NCI-H460 (cell line): ENCODE results near the gene SLC33A1. TPM values are rescaled to one million over a fixed set of nuclear protein-coding genes. Genes with fewer than 3 reads are reported as not detected.
"Not testable (repeated sequence)": the region's sequence is repeated elsewhere in the genome, so short reads cannot be mapped to it uniquely, and the experiment has no call there.

ENCODE experiments used
- DNase-seq: peaks from one replicate; pipeline ENCODE4 v3.0.0-alpha.2; 2016; ENCODE audit warnings: low read depth; ENCODE audit errors: extremely low read depth
- total RNA-seq: library from RNA; depleted of rRNA; stranded (reverse); fragments of >200 nt; shearing (Covaris generic); gene quantifications from 2 replicates; pipeline ENCODE4 v1.2.3, GENCODE V29; 2014

Gene SLC33A1
- total RNA-seq, 1 experiment from 2014 or later = 30.7 TPM

DNA sequence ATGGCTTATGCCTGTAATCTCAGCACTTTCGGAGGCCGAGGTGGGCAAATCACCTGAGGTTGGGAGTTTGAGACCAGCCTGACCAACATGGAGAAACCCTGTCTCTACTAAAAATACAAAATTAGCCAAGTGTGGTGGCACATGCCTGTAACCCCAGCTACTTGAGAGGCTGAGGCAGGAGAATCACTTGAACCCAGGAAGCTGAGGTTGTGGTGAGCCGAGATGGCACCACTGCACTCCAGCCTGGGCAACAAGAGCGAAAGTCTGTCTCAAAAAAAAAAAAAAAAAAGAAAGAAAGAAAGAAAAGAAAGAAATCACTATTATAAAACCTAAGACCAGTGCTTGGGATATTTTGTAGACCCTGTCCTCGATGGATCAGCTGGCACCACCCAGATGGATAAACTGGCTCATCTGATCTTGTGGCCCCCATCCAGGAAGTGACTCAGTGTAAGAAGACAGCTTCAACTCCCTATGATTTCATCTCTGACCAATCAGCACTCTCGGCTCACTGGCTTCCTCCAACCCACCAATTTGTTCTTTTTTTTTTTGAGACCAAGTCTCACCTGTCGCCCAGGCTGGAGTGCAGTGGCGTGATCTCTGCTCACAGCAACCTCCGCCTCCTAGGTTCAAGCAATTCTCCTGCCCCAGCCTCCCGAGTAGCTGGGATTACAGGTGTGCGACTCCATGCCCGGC lies 8.2 kb upstream of the SLC33A1 start:
- not testable (repeated sequence) for DNase-seq

DNA sequence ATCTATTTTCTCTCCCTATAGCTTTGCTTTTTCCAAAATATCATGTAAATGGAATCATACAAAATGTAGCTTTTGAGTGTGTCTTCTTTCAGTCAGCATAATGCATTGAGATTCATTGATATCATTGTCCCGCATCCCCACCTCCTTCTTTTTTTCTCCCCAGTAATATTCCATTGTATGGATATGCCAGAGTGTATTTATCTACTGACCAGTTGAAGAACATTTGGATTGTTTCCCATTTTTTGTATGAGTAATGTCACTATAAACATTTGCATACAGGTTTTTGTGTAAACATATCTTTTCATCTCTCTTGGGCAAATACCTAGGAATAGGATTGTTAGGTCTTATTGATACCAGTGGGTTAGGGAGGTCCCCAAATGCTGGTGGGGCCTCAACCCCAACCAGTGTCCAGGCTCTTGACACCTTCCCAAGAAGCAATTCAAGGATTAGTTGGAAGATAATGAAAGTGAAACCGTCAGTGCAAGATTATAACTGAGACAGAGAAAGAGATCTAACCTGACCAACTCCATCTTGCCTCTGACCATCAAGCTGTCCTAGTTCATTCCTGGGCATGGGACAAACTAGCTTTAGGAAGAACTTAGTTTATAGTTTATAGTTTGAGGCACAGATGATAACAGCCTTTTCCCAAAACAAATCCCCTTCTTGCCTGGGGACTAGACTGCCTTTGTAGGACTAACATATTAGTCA lies 7.4 kb upstream of the SLC33A1 start:
- DNase-seq = no peak

DNA sequence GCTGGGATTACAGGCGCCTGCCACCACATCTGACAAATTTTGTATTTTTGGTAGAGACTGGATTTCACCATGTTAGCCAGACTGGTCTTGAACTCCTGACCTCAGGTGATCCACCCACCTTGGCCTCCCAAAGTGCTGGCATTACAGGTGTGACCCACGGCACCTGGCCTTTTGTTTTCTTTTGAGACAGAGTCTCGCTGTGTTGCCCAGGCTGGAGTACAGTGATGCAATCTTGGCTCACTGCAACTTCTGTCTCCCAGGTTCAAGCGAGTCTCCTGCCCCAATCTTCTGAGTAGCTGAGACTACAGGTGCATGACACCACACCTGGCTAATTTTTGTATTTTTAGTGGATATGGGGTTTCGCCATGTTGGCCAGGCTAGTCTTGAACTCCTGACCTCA lies 6.2 kb upstream of the SLC33A1 start:
- not testable (repeated sequence) for DNase-seq

DNA sequence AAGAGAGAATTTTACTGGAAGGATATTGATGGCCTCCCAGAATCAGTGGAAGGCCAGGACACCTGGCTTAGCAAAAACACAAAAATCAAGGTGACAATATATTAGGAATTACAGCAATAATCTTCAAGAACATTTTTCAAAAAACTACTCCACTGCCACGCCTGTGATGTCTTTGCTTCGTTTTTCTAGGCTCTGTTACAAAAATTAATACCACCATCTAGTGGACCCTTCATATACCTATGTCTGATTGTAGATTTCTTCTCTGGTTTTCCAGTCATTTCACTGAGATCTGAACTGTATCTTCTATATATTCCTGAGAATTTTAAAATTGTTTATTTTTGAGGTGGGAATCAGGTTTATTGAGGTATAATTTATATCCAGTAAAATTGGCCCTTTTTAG lies 5.6 kb upstream of the SLC33A1 start:
- no peak for DNase-seq

DNA sequence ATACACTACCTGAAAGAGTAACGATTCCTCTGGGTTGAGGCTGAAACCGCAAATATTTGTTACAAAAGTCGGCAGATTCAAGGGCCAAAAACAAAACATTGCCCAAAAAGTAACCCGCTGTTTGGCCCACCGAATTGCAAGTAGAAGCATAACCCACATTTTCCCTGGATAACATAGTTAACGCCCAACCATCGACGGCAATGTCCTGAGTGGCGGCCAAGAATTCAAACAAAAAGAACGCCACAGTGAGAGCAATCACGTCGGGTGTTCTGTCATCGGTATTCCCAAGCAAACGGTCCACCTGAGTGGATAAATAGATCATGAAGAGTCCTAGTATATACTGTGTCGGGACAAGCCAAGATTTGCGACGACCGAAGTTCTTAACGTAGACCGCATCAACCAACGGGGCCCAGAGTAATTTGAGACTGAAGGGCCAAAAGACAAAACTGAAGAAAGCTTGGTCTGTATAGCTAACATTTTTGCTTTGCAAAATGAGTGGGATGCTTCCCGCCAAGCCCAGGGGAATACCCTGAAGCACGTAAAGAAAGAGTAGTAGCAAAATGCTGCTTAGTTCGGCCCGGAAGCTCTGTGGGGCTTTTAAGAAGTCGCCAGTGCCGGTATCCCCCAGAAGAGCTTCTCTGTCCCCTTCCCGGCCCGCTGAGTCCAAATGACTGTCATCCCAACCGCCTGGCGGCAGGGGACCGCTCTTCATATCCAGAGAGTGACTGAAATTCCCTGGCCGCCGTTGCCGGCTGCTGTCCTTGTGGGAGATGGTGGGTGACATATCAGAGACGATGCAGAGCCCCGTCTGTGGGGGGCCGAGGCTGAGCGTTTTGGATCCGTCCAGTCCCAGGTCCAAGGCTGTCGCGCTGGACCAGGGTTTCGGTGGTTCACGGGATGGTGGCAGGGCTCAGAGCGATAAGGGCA lies 750 bp downstream of the SLC33A1 start:
- DNase-seq = no peak

DNA sequence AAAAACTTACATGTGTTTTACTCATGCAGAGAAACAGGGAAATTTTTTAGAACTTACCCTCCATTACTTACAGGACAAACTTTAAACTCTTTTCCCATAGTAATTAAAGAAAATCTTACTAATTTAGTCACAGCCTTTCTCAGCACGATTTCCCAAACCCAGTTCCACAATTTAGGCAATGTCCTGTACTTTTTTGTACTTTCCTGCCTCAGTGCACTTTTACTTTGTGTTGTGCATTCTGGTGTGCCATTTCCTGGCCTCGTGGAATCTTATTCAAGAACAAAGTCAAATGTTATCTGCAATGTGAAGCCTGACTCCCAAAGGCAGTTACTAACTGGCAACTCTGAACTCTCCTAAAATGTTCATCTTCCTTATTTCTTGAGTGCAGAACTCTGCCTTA lies 1.9 kb downstream of the SLC33A1 start:
- no peak for DNase-seq

DNA sequence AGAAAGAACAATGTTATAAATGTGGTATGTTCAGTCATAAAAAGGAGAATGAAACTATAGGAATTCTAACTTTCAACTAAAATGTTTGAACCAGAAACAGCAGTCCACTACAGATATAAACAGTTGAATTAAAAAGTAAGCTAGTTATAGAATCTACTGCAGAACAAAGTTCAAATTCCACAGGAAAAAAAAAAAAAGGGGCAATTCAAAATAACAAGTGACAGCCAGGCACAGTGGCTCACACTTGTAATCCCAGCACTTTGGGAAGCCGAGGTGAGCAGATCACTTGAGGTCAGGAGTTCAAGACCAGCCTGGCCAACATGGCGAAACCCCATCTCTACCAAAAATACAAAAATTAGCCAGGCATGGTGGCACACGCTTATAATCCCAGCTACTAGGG lies 4.8 kb downstream of the SLC33A1 start:
- not testable (repeated sequence) for DNase-seq

DNA sequence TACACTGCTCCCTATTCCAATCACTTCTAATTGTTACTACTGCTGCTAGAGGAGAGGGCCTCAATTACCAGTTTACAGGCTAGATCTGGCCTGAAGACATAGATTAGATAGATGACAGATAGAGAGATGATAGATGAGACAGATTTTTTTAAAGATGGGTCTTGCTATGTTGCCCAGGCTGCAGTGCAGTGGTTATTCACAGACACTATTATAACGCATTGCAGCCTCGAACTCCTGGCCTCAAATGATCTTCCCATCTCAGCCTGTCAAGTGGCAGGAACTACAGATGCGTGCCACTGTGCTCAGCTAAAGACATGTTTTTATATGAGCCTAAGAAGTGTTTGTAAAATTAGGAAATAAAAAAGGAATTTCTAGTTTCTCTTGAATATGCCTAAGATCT lies 6.2 kb downstream of the SLC33A1 start:
- DNase-seq = no peak

DNA sequence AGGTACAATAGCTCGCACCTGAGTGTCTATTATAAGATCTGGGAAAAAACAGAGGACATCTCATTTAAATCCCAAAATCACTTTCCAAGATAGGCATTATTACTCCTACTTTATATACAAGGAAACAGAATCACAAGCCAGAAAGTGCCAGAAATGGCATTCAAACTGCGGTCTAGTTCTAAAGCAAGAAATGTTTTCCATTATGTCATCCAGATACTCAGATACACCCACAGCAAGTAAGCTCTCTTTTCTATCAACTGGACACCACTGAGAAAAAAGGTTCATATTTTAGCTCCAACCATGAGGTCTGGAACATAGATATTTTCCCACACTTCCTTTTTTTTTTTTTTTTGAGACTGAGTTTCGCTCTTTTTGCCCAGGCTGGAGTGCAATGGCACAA lies 8.1 kb downstream of the SLC33A1 start:
- no peak for DNase-seq

DNA sequence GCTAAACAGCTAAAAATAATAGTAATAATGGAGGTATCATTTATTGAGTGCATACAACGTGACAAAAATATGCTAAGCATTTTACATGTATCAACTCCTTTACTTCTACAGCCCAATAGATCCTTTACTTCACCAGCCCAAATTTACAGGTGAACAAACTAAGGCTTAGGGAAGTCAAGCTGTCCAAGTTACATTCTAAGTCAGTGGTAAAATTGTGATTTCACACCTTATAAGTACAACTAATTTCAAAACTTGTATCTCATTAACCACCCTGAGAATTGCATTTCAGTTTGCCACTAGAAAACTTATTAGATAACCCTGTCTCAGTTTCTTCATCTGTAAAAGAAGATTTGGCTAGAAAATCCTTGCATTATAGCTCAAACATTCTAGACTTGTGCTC lies 10.7 kb downstream of the SLC33A1 start:
- DNase-seq = no peak

DNA sequence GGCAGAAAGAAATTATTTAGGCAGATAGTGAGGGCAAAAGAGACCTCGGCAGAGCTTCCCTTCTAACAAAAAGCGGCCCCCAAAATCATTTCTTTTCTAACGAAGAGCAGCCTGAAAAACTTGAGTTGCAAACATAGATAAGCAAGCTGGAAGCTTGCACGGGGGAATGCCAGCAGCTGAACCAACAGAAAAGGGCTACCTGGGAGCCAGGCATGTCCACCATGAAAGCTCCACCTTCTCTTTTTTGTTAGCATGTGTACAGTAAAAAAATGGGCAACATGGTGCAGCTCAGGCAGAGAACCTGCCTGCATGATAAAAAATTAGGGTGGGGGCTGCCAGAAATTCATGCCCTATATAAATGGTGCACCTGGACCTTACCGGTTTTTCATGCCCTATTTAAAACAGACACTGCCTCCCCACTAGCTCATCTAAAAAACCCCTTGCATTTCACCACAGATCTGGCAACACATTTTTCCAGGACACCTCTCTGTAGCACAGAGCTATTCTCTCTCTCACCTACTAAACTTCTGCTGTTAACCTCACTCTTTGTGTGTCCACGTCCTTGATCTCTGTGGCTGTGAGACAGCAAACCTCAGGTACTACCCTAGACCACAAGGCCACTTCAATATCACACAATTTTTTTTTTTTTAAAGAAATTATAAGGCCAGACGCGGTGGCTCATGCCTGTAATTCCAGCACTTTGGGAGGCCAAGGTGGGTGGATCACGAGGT lies 18.7 kb downstream of the SLC33A1 start:
- no peak for DNase-seq

DNA sequence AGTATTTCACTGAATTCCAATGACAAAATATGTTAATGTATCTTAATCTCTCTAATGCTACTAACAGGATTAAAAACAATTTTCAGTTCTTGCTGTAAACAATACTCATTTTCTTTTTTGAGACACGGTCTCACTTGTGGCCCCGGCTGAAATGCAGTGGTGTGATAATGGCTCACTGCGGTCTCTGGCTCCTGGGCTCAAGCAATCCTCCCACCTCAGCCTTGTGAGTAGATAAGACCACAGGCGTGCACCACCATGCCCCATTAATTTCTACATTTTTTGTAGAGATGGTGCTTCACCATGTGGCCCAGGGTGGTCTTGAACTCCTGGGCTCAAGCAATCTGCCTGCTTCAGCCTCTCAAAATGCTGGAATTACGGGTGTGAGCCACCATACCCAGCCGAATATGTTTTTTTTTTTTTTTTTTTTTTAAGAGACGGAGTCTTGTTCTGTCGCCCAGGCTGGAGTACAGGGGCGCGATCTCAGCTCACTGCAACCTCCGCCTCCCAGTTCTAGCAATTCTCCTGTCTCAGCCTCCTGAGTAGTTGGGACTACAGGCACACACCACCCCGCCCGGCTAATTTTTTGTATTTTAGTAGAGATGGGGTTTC lies 25.6 kb downstream of the SLC33A1 start:
- DNase-seq = not testable (repeated sequence)

DNA sequence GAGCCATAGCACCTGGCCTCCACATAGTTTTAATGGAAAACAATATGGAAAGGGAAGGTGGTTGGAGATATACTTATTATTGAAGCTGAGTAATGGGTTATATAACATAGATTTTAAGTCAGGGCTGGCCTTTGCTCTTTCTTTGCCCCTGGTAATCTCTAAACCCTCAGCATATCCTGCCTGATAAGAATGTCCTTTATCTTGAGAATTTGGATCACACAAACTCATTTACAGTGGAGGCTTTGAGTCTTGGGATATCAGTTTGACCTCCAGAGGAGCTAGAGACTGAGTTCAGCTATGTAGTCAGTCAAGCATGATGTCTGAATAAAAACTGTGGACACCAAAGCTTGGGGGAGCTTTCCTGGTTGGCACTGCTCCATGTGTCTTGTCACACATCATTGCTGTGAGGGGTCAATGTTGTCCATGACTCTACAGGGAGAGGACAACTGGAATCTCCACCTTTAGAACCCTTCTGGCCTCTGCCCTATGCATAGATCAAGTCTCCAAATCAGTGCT lies 39.1 kb downstream of the SLC33A1 start:
- DNase-seq = no peak

DNA sequence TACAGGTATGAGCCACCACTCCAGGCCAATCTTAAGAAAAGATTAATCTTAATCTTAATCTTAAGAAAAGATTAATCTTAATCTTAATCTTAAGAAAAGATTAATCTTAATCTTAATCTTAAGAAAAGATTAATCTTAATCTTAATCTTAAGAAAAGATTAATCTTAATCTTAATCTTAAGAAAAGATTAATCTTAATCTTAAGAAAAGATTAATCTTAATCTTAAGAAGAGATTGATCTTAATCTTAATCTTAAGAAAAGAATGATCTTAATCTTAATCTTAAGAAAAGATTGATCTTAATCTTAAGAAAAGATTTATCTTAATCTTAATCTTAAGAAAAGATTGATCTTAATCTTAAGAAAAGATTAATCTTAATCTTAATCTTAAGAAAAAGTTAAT lies 41.0 kb downstream of the SLC33A1 start:
- DNase-seq = not testable (repeated sequence)

DNA sequence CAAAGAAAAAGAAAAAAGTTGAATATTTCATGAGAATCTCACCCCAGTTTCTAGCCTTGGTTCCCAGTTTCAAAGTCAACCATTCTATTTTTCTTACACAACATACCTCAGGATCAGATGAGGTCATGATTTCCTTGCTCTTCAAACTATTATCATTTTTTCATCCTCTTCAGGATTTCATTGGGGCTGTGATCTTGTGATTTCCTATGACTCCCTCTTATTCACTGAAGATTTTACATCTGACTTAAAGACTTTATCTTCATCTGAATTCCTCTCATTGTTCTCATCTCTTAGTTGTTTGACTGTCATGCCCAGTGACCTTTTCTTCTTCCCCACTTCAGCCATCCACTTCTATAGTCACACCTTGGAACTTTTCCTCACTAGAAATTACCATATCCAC lies 45.0 kb downstream of the SLC33A1 start:
- no peak for DNase-seq

DNA sequence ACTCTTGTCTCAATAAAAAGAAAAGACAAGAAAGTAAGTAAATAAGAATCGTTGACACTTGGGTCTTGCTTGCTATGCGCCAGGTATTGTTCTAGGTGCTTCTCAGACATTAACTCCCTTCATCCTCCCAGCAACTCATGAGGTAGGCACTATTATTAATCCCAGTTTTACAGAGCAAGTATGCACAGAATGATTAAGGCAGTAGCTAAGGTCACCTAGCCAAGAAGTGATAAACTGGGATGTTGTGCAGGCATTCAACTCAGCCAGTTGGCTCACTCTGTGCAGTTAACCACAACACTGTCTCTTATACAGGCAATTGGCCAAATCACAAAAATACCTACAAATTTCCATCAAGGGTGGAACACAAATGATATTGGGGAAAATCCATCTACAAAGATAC lies 46.4 kb downstream of the SLC33A1 start:
- DNase-seq = no peak

DNA sequence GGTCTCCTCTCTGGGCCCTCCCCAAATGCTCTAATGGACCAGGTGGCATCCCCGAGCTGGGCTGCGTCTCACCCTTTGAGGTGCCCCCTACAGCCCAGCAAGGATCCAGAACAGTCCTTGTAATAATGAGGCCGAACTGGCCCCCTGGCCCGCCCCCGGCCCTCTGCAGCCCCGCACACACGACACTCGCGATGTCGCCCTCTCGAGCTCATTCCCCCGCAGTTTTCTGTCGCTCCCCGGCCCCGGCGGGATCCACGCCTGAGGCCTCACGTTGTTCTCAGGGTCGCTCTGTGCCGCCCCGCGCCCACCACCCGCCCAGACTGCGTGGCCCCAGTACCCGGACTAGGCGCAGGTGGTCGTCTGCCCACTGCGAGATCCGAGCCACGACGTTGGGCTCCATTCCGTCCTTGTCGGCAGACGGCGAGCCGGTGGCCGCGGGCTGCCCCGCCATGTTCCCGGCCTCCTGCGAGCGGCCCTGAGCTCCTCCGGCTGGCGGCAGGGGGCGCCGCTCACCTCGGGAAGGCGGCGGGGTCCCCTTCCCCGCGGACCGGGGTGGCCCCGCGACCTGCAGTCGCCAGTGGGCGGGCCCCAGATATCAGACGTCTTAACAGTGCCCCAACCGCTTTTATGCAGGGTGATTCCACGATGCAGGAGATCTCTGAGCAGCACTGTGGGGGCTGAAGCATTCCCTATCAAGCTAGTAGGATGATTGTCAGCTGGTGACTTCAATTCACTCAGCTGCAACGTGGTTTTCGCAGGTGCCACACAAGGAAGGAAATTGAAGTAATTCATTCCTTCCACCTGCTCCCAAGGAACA lies 48.2 kb downstream of the SLC33A1 start, which contains the start of gene C3orf33:
Gene C3orf33 (minus strand): TSS at position 477 of the 817 bp plus-strand sequence. CDS start 26 bp downstream, at position 451.
- DNase-seq = peak; percentile 39

DNA sequence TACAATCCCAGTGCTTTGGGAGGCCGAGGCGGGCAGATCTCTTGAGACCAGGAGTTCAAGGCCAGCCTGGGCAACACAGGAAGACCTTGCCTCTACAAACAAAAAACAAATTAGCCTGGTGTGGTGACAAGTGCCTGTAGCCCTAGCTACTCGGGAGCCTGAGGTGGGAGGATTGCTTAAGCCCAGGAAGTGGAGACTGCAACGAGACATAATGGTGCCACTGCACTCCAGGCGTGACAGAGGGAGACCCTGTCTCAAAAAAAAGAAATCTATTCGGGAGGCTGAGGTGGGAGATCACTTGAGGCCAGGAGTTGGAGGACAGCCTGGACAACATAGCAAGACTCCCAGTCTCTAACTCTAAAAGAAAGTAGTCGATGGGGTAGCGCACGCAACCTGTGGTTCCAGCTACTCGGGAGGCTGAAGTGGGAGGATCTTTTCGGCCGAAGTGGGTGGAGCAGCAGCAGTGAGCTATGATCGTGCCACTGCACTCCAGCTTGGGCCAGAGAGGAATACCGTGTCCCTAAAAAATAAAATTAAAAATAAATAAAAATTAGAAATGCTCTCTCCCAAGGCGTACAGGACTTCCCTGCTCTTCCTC lies 48.9 kb downstream of the SLC33A1 start:
- peak; percentile 23 for DNase-seq

DNA sequence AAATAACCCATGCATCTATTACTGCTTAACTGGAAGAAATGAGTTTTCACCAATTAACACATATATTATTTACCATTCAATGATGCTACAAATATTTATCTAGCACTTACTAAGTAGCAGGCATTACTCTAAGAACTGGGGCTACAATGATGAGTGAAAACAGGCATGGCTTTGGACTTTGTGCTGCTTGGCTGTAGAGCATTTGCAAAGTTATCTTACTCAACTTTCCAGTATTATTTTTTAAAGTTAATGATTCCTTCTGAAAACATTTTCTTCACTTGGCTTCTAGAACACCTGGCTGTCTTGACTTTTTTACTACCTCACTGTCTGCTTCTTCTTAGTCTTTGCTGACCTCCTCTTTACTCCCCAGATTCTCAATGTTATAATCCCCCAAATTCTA lies 49.9 kb downstream of the SLC33A1 start:
- no peak for DNase-seq
